WTC11 (cell line): ENCODE measurements around the gene PCSK4.

Experiments
- FOXJ3 ChIP-seq: sonication (generic); formaldehyde crosslinking; IDR thresholded peaks from 2 replicates; pipeline ENCODE4 v1.9.0; 2021; ENCODE audit warnings: missing genetic modification reagents, mild to moderate bottlenecking, borderline replicate concordance
- SP1 ChIP-seq: sonication (generic); formaldehyde crosslinking; conservative IDR thresholded peaks from 2 replicates; pipeline ENCODE4 v1.8.1; 2022; ENCODE audit warnings: missing genetic modification reagents

DNA sequence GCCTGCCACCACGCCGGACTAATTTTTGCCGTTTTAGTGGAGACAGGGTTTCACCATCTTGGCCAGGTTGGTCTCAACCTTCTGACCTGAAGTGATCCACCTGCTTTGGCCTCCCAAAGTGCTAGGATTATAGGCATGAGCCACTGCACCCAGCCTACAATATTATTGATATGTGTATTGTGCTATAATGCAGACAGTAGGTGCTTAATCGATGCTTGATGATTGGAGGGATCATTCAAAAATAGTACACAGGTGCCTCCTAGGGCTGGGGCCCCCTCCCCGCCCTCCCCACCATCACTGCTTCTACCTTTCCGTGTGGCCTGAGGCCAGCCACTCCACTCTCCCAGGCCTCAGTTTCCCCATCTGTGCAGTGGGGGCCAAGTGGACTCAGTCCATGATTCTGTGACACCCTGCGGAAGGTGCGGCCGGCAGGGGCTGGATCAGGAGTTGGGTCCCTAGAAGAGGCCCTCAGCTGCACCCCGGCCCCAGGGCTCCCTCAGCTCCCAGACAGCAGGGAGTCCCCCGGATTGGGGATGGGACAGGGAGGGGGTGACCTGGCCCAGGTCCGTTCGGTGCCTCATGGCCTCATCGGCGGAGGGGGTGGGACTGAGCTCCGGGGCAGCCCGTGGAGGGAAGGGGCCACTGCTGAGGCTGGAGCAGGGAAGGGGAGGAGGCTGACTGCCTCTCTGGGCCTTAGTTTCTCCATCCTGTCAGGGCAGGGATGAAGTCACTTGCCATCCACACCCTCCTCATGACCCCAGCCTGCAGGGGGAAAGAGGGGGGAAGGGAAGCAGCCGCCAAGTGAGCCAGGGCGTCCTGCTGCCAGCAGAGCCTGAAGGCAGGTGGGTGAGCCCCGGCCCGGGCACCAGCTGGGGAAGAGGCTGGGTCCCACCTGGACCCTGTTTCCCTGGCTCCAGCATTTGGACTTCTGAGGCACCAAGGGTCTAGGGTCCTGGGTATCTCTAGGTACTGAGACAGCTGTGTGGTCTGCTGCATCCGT, 21.5 kb upstream of the PCSK4 start:
- no peak for TF ChIP-seq FOXJ3
- no peak for TF ChIP-seq SP1 (CRISPR knock-in tag)
